AG04449 (cell line): ENCODE data around the gene NSF.
A peak's percentile ranks its signal among the peaks of the same experiment; 100 is the strongest.

Experiments
- CTCF ChIA-PET: fragments of 350-600 bp; formaldehyde crosslinking; extraction: SDS; loops from one replicate; lab custom pipeline; 2021; ENCODE audit warnings: antibody characterized with exemption; lab: Yijun Ruan, JAX
- POLR2A ChIA-PET: fragments of 400-600, 350-600 bp; formaldehyde crosslinking; extraction: SDS; loops from one replicate; lab custom pipeline; 2020; ENCODE audit warnings: antibody characterized with exemption, inconsistent platforms; lab: Yijun Ruan, JAX
- DNase-seq: peaks from one replicate; pipeline ENCODE4 v3.0.0-alpha.2; 2010; ENCODE audit warnings: low read depth, low spot score
- H3K4me3 ChIP-seq: 2 replicates; pipeline ENCODE4 v1.5.1; 2011; ENCODE audit warnings: low read depth, mild to moderate bottlenecking, control low read depth, low read length
- CTCF ChIP-seq: IDR thresholded peaks from one replicate; pipeline ENCODE4 v1.5.1; 2011; ENCODE audit warnings: mild to moderate bottlenecking, moderate library complexity, low read length, control low read depth, inconsistent platforms; ENCODE audit not compliant: insufficient read depth; ENCODE audit errors: missing control alignments

NSF gene

DNA sequence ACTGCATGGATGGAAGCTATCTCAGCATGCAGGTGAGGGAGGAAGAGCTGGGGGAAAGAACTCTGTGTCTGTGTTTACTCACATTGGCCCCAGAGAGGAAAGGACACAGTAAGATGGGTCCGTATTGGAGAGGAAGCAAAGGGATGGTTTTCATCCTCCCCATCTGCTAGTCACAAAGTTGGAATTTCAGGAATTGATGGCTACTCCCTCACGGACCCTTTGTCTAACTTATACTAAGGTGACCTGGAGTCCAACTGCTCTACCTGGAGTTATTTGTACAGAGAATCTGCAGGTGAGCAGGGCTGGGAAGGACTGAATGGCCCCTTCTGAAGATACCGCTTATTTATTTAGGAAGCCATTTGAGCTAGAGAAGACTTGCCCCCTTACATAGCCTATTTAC, 172.9 kb downstream of the NSF start:
- DNase-seq = no peak
- ChIA-PET CTCF (interaction anchor here (1.3 kb wide), 1 partner anchor 10 kb away, joined by 5 read pairs; no protein-coding TSS in a partner anchor), POLR2A (no interaction called here)
- no peak for TF ChIP-seq CTCF
- H3K4me3 ChIP-seq = no peak overlapping the region

DNA sequence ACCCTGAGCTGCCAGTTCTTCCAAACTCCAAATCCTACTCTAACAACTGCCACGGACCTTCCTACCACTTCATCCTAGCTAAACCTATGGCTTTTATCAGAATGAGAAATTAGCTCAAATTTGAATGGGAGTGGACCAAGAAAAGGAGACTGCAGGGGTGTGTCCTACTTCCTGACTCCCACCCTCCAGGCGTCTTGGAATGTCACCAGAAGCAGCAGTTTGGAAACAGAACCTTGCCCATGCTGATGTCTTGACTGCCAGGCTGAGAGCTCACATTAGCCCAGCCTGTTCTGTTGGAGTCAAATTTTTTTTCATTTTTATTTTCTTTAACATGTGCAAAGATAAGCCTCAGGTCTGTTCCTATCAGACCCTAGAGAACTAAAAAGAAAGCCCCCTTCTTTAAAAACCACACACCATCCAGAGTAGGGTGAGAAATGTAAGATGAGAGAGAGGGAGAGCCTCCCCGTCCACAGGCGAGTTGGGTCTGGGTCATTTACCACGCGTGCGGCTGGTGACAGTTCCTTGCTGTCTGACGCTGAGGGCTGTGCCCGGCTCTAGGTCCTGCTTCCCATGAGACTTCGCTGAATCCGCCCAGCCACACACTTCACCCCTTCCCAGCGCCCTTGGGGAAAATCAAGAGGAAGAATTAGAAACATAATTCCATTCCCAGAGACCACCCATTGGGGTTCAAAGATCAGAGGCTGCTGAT, 173.7 kb downstream of the NSF start:
- ChIA-PET POLR2A (interaction anchor here (0.7 kb wide), 1 partner anchor 51 kb away, joined by 4 read pairs; no protein-coding TSS in a partner anchor), CTCF (interaction anchor here (0.9 to 1.5 kb wide), 3 partner anchors 10 to 476 kb away, joined by 3 to 5 read pairs (median 4); no protein-coding TSS in a partner anchor)
- DNase-seq = no peak
- TF ChIP-seq CTCF = no peak
- no peak overlapping the region for H3K4me3 ChIP-seq

DNA sequence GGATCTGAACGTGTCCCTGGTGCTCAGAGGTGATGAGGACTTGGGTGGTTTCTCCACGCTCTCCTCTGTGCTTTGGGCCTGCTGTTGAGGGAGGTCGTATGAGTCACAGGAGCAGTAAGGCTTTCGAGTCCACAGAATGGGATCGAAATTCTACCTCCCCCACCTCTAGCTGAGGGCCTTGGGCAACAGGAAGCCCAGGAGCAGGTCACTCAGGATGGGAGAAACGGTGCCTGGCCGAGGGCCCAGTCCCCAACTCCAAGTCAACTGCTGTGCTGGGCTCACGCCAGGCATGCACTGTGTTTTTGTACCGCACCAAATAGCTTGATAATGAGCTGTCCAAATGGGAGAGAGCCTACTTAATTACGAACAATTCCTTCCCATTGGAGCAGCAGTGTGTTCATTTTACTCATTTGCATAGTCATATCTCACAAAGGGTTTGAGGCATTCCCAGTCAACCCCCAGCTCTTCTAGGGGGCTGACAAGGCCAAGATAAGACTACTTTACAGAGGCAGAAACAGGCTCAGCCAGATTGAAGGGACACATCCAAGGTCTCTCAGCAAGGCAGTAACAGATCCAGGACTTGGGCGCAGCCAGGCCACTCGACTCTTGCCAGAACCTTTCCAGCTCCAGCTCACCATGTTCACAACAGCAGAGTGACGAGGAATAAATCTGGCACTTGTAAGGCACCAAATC, 174.4 kb downstream of the NSF start:
- H3K4me3 ChIP-seq = no peak overlapping the region
- no peak for TF ChIP-seq CTCF
- ChIA-PET POLR2A (interaction anchor here (0.7 kb wide), 1 partner anchor 50 kb away, joined by 4 read pairs; no protein-coding TSS in a partner anchor), CTCF (interaction anchor here (0.9 to 1.5 kb wide), 3 partner anchors 21 to 477 kb away, joined by 3 to 4 read pairs (median 3); no protein-coding TSS in a partner anchor)
- peak; percentile 60 for DNase-seq

DNA sequence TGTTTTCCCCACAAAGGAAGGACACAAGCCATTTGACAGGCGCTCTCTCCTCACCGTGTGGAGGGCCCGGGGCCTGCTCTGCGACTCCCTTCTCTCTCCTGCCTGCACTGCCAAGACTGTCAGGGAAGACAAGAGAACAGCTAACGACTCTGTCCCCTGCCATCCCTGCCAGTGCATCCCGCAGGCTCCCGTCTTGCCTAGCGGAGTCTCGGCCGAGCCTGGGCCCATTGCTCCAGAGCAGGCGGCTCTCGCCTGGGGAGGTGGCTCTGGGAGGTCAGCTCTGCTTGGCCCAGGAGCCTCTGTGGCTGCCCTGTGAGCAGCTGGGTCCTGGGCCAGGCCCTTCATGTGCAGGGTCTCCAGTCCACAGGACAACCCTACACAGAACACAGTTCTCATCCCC, 175.0 kb downstream of the NSF start:
- DNase-seq = no peak
- CTCF ChIA-PET = interaction anchor here (0.9 to 1.5 kb wide), 3 partner anchors 20 to 478 kb away, joined by 3 to 4 read pairs (median 3); no protein-coding TSS in a partner anchor
- TF ChIP-seq CTCF = no peak
- H3K4me3 ChIP-seq = no peak overlapping the region
- POLR2A ChIA-PET = no interaction called here

GRCh38 chr17:46766493-46767491, 176.3 kb downstream of the NSF start:
- POLR2A ChIA-PET = no interaction called here
- CTCF ChIA-PET = no interaction called here
- no peak overlapping the region for H3K4me3 ChIP-seq
- no peak for TF ChIP-seq CTCF
- DNase-seq = no peak
